ENCODE measurements around the gene RFX2. TPM values are rescaled to one million over a fixed set of nuclear protein-coding genes. Genes with fewer than 3 reads are reported as not detected.

RFX2 gene
- total and polyA plus RNA-seq, 9 of the 15 experiments (the other 6 are each of a cell fraction or from before 2014, with no cell fraction given) = 3.6 to 18.7 (median 8.7) TPM

GRCh38 chr19:6039566-6040225 lies 70.6 kb downstream of the RFX2 start:
- Histone ChIP-seq H3K9me1 (ENCODE audit: control insufficient read depth, insufficient read depth, low read length) (no peaks in the 10 kb centered on the region), H3K79me2 (ENCODE audit: control insufficient read depth, insufficient read depth, low read length) (no peaks in the 10 kb centered on the region), H3K4me2 (ENCODE audit: insufficient read depth, low read length) (no peak overlapping the region), H3K4me3 (no peak overlapping the region), H3K4me1 (replicated peaks in 1 of 2; ENCODE audit: control insufficient read depth in 2 of 2, insufficient read depth in 2 of 2, low read length in 2 of 2) (peaks cover 0 to 5% of the 10 kb centered on the region in 2 experiments; a peak in 1 of 5 replicates), H3K9me3 (replicated peaks; ENCODE audit: control insufficient read depth, insufficient read depth, low read depth, low read length) (no peaks in the 10 kb centered on the region), H3K27ac (ENCODE audit: extremely low read depth, low read depth, low read length) (no peak overlapping the region), H2AFZ (ENCODE audit: low read depth, low read length) (no peak overlapping the region), H3K27me3 (ENCODE audit: control insufficient read depth in 2 of 2, insufficient read depth in 2 of 2, low read length in 2 of 2) (no peaks in the 10 kb centered on the region), H3K36me3 (ENCODE audit: control insufficient read depth, insufficient read depth, low read length) (peaks cover 3% of the 10 kb centered on the region; the same call in 1 of the 3 replicates), H3K9ac (ENCODE audit: insufficient read depth in 1 of 2, low read depth in 2 of 2, low read length in 2 of 2) (no peak overlapping the region), H4K20me1 (replicated peaks; ENCODE audit: control insufficient read depth, insufficient read depth, low read length) (no peaks in the 10 kb centered on the region)
- intact Hi-C loops (cut with micrococcal nuclease) = loop anchor here (10.0 kb wide), 1 partner anchor 825 kb away; no protein-coding TSS in a partner anchor
- FAIRE-seq (no peak), DNase-seq (ENCODE audit: extremely low read depth in 1 of 4, low spot score in 3 of 4) (no peak), ATAC-seq (no peak)
- ChIA-PET CTCF (ENCODE audit: low intra/inter-chr PET ratio) (no interaction called here), POLR2A (no interaction called here)
- no TSS peak for BruUV-seq (replicated peaks)
- TF ChIP-seq POLR2G (IDR thresholded peaks at IDR 0.05; ENCODE audit: low read depth, low read length) (0 out of 2 replicates have a peak, but pooled peaks have one; percentile 24), ZNF41 (CRISPR knock-in tag; conservative IDR thresholded peaks at IDR 0.05) (no peak)
- in situ Hi-C loops (cut with MboI) = no loop called here
- 84% methylated on average over 21 of the region's 31 CpGs for WGBS (ENCODE audit: insufficient coverage, low coverage, missing lambda C conversion rate)

GRCh38 chr19:6038634-6039405 lies 71.5 kb downstream of the RFX2 start:
- H3K27ac ChIP-seq (ENCODE audit: extremely low read depth, low read depth, low read length) = no peak overlapping the region
- no peak overlapping the region for H3K4me3 ChIP-seq
- H3K9me1 ChIP-seq (ENCODE audit: control insufficient read depth, insufficient read depth, low read length) = no peaks in the 10 kb centered on the region
- no peaks in the 10 kb centered on the region for H4K20me1 ChIP-seq (replicated peaks; ENCODE audit: control insufficient read depth, insufficient read depth, low read length)
- no peak for DNase-seq (ENCODE audit: extremely low read depth in 1 of 4, low spot score in 3 of 4)
- no peaks in the 10 kb centered on the region for H3K27me3 ChIP-seq (ENCODE audit: control insufficient read depth in 2 of 2, insufficient read depth in 2 of 2, low read length in 2 of 2)
- H3K4me1 ChIP-seq (replicated peaks in 1 of 2; ENCODE audit: control insufficient read depth in 2 of 2, insufficient read depth in 2 of 2, low read length in 2 of 2) = peaks cover 0 to 5% of the 10 kb centered on the region in 2 experiments; a peak in 1 of 5 replicates
- H3K79me2 ChIP-seq (ENCODE audit: control insufficient read depth, insufficient read depth, low read length) = no peaks in the 10 kb centered on the region
- H2AFZ ChIP-seq (ENCODE audit: low read depth, low read length) = no peak overlapping the region
- BruUV-seq (replicated peaks) = no TSS peak
- intact Hi-C loops (cut with micrococcal nuclease) = no loop called here
- 39% methylated on average over 5 of the region's 5 CpGs for WGBS (ENCODE audit: insufficient coverage, low coverage, missing lambda C conversion rate)
- H3K9me3 ChIP-seq (replicated peaks; ENCODE audit: control insufficient read depth, insufficient read depth, low read depth, low read length) = no peaks in the 10 kb centered on the region
- in situ Hi-C loops (cut with MboI) = no loop called here
- ATAC-seq = no peak
- CTCF ChIA-PET (ENCODE audit: low intra/inter-chr PET ratio) = no interaction called here
- H3K36me3 ChIP-seq (ENCODE audit: control insufficient read depth, insufficient read depth, low read length) = peaks cover 3% of the 10 kb centered on the region; the same call in 1 of the 3 replicates
- H3K9ac ChIP-seq (ENCODE audit: insufficient read depth in 1 of 2, low read depth in 2 of 2, low read length in 2 of 2) = no peak overlapping the region
- no peak for FAIRE-seq
- POLR2A ChIA-PET = no interaction called here
- H3K4me2 ChIP-seq (ENCODE audit: insufficient read depth, low read length) = no peak overlapping the region
- TF ChIP-seq FOXP1 (CRISPR knock-in tag; IDR thresholded peaks at IDR 0.05) (no peak), POLR2B (IDR thresholded peaks at IDR 0.05; ENCODE audit: low read depth, partially characterized antibody) (no peak), TRIM24 (IDR thresholded peaks at IDR 0.05) (no peak), GATAD2B (IDR thresholded peaks at IDR 0.05; ENCODE audit: borderline replicate concordance) (no peak), SAP30 (IDR thresholded peaks at IDR 0.05; ENCODE audit: borderline replicate concordance, insufficient read depth, low read depth, low read length, poor library complexity, severe bottlenecking) (no peak), MCM7 (IDR thresholded peaks at IDR 0.05) (no peak), ZNF79 (CRISPR knock-in tag; IDR thresholded peaks at IDR 0.05; ENCODE audit: low read depth) (no peak), NR2C1 (IDR thresholded peaks at IDR 0.05) (no peak), NR2C1 (tag; IDR thresholded peaks at IDR 0.05) (no peak), MYBL2 (IDR thresholded peaks at IDR 0.05; ENCODE audit: low read depth) (no peak), MYBL2 (CRISPR knock-in tag; IDR thresholded peaks at IDR 0.05; ENCODE audit: borderline replicate concordance) (no peak), ZSCAN29 (IDR thresholded peaks at IDR 0.05) (no peak), CCAR2 (IDR thresholded peaks at IDR 0.05; ENCODE audit: low read depth, low read length) (no peak), HES1 (IDR thresholded peaks at IDR 0.05; ENCODE audit: low read depth) (no peak)
